ENCODE results near the gene TTYH1. TPM values are rescaled to one million over a fixed set of nuclear protein-coding genes. Genes with fewer than 3 reads are reported as not detected.

Gene TTYH1
- total RNA-seq, 6 donors from 2014 or later = not detected

DNA sequence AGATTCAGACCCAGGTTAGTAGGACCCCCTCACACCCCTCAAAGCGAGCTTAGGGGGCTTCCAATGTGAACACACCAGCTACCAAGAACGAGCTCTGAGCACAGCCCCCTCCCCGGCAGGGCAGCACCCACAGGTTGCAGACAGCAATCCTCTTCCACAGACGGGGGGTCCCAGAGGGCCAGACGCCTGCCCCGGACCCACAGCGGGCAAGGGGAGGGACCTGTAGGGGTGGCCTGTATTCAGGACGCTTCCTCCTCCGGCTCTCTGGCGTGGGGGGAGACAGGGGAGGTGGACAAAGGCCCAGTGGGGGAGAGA, 4.8 kb downstream of the TTYH1 start:
- WGBS, 2 donors = 45 to 80% methylated on average over 1 to 6 of the region's 10 CpGs
- ATAC-seq (ENCODE audit: low FRiP score in 2 of 2) = no peak
- no peaks in the 10 kb centered on the region for H3K9me3 ChIP-seq
- no peak for DNase-seq
- peaks cover 1 to 40% (median 23%) of the 10 kb centered on the region in 4 donors for H3K27me3 ChIP-seq
- no peak overlapping the region for H3K4me3 ChIP-seq
- no peak overlapping the region for H3K27ac ChIP-seq
- no peaks in the 10 kb centered on the region for H3K36me3 ChIP-seq
- TF ChIP-seq, protein P1, sequence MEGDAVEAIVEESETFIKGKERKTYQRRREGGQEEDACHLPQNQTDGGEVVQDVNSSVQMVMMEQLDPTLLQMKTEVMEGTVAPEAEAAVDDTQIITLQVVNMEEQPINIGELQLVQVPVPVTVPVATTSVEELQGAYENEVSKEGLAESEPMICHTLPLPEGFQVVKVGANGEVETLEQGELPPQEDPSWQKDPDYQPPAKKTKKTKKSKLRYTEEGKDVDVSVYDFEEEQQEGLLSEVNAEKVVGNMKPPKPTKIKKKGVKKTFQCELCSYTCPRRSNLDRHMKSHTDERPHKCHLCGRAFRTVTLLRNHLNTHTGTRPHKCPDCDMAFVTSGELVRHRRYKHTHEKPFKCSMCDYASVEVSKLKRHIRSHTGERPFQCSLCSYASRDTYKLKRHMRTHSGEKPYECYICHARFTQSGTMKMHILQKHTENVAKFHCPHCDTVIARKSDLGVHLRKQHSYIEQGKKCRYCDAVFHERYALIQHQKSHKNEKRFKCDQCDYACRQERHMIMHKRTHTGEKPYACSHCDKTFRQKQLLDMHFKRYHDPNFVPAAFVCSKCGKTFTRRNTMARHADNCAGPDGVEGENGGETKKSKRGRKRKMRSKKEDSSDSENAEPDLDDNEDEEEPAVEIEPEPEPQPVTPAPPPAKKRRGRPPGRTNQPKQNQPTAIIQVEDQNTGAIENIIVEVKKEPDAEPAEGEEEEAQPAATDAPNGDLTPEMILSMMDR (IDR thresholded peaks at IDR 0.05) = no peak
- TF ChIP-seq EP300 (IDR thresholded peaks at IDR 0.05) = no peak
- no peak for TF ChIP-seq POLR2A (IDR thresholded peaks at IDR 0.05)
- TF ChIP-seq POLR2AphosphoS5 (IDR thresholded peaks at IDR 0.05) = no peak
- peaks cover 5 to 14% (median 9%) of the 10 kb centered on the region in 4 donors for H3K4me1 ChIP-seq

DNA sequence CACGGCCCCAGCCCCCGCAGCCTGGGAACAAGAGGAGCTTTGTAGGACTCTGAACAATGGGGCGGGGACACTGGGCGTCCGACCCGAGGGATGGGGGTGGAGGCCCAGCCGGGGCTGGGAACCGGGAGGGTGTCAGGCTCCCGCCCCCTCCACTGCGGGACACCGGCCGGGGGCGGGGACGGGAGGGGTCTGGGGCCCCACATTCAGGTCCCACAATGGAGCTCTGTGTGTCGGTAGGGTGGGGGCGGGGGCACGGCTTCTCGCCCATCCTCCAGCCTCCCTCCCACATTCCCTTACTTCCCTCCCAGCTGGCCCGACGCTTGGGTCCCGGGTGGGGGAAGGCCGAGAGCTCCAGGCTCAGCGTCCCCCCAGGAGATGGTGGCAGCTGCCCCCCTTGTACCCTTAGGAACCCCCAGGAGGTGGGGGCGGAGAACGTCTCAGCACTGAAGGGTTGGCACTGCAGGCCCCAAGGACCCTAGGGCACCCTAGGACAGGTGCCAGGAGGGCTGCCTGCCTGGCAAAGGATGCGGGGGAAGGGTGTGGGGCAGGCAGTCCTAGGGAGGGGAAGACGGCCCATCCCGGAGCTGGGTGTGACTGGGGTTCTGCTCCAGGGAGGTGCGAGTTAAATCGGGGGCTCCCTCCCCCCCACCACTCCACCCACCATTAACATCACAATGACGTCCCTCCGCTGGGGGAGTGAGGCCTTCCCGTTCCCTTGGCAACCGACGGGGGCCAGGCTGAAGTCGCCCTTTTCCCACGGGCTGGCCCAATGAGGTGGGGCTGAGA, 5.3 kb downstream of the TTYH1 start:
- ATAC-seq (ENCODE audit: low FRiP score in 2 of 2) = no peak
- H3K4me1 ChIP-seq = peaks cover 5 to 9% (median 9%) of the 10 kb centered on the region in 4 donors
- TF ChIP-seq POLR2AphosphoS5 (IDR thresholded peaks at IDR 0.05) = no peak
- TF ChIP-seq, protein P1 (IDR thresholded peaks at IDR 0.05) = no peak
- TF ChIP-seq EP300 (IDR thresholded peaks at IDR 0.05) = no peak
- no peak for TF ChIP-seq POLR2A (IDR thresholded peaks at IDR 0.05)
- 20 to 35% methylated on average over 6 to 24 of the region's 37 CpGs for WGBS, 2 donors
- no peaks in the 10 kb centered on the region for H3K36me3 ChIP-seq
- no peaks in the 10 kb centered on the region for H3K9me3 ChIP-seq
- no peak overlapping the region for H3K4me3 ChIP-seq
- H3K27me3 ChIP-seq = peaks cover 1 to 35% (median 20%) of the 10 kb centered on the region in 4 donors
- no peak overlapping the region for H3K27ac ChIP-seq
- DNase-seq = peak in 1 of 2 donors; percentile 56

DNA sequence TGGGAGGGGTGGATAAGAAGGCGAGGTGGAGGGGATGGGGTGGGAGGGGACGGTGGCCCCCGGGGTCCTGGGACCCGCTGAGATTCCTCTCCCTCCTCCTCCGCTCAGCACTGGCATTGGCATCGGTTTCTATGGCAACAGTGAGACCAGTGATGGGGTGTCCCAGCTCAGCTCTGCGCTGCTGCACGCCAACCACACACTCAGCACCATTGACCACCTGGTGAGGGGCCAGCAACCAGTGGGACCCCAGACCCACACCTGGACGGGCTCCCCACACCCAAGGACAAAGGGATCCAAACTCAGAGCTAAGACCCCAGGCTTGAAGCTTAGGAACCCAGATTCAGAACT, 5.9 kb downstream of the TTYH1 start:
- no peak for DNase-seq
- Histone ChIP-seq H3K36me3 (no peaks in the 10 kb centered on the region), H3K27me3 (peaks cover 1 to 29% (median 17%) of the 10 kb centered on the region in 4 donors), H3K27ac (no peak overlapping the region), H3K4me3 (no peak overlapping the region), H3K4me1 (peaks cover 5 to 9% (median 8%) of the 10 kb centered on the region in 4 donors), H3K9me3 (no peaks in the 10 kb centered on the region)
- no peak for ATAC-seq (ENCODE audit: low FRiP score in 2 of 2)
- 38 to 56% methylated on average over 3 to 9 of the region's 9 CpGs for WGBS, 2 donors
- TF ChIP-seq POLR2A (IDR thresholded peaks at IDR 0.05) (no peak), EP300 (IDR thresholded peaks at IDR 0.05) (no peak), POLR2AphosphoS5 (IDR thresholded peaks at IDR 0.05) (no peak)
- TF ChIP-seq, protein P1 (IDR thresholded peaks at IDR 0.05) = no peak

DNA sequence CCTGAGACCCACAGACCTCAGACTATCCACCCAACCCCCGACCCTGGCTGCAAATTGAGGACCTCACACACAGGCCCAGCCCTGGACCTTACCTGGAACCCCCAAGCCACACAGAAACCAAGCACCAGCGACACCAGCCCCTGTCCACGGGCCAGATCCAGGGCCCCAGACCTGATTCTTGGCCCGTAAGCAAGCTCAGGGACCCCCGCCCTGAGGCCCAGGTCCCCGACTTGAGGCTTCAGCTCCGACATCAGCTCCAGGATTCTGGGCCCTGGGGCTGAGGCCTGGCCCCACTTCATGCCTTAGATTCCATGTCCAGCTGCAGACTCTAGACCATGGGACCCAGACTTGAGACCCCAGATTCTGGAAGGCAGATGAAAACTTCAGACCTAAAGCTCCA, 6.3 kb downstream of the TTYH1 start:
- H3K9me3 ChIP-seq = no peaks in the 10 kb centered on the region
- ATAC-seq (ENCODE audit: low FRiP score in 2 of 2) (no peak), DNase-seq (no peak)
- TF ChIP-seq POLR2AphosphoS5 (IDR thresholded peaks at IDR 0.05) = no peak
- TF ChIP-seq POLR2A (IDR thresholded peaks at IDR 0.05) = no peak
- no peak overlapping the region for H3K4me3 ChIP-seq
- no peak overlapping the region for H3K27ac ChIP-seq
- 76 to 86% methylated on average over 6 to 7 of the region's 7 CpGs for WGBS, 2 donors
- peaks cover 5 to 9% (median 8%) of the 10 kb centered on the region in 4 donors for H3K4me1 ChIP-seq
- H3K36me3 ChIP-seq = no peaks in the 10 kb centered on the region
- peaks cover 1 to 26% (median 16%) of the 10 kb centered on the region in 4 donors for H3K27me3 ChIP-seq

DNA sequence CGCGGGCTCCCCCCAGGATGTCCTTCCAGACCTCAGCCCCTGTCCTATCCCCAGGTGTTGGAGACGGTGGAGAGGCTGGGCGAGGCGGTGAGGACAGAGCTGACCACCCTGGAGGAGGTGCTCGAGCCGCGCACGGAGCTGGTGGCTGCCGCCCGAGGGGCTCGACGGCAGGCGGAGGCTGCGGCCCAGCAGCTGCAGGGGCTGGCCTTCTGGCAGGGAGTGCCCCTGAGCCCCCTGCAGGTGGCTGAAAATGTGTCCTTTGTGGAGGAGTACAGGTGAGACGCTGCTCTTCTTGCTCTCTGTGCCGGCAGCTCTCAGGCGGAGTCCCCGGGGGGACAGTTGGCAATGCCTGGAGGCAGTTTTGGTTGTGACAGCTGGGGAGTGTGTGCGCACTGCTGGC, 6.9 kb downstream of the TTYH1 start:
- Histone ChIP-seq H3K4me3 (no peak overlapping the region), H3K27ac (no peak overlapping the region), H3K36me3 (no peaks in the 10 kb centered on the region), H3K27me3 (peaks cover 1 to 20% (median 13%) of the 10 kb centered on the region in 4 donors), H3K4me1 (peaks cover 5 to 9% (median 8%) of the 10 kb centered on the region in 4 donors), H3K9me3 (no peaks in the 10 kb centered on the region)
- peak in 1 of 2 donors; percentile 70 for DNase-seq
- WGBS, 2 donors = 69 to 86% methylated on average over 15 to 20 of the region's 20 CpGs
- ATAC-seq (ENCODE audit: low FRiP score in 2 of 2) = no peak
- TF ChIP-seq POLR2AphosphoS5 (IDR thresholded peaks at IDR 0.05) (no peak), POLR2A (IDR thresholded peaks at IDR 0.05) (no peak), EP300 (IDR thresholded peaks at IDR 0.05) (no peak)
- TF ChIP-seq, protein P1 (IDR thresholded peaks at IDR 0.05) = no peak

Measured in upper lobe of left lung (tissue), 6 donors.